Left ventricle myocardium inferior (tissue), 1 donor: ENCODE measurements around the gene ISL2. TPM values are rescaled to one million over a fixed set of nuclear protein-coding genes. Genes with fewer than 3 reads are reported as not detected.

ENCODE experiments used
- DNase-seq: peaks from one replicate; pipeline ENCODE4 v3.0.0-alpha.2; 2020
- H3K27ac ChIP-seq: fragments of 200-600 bp; replicated peaks from 2 replicates; pipeline ENCODE4 v1.8.0; 2021
- H3K27me3 ChIP-seq: fragments of 200-600 bp; 2 replicates; pipeline ENCODE4 v1.8.0; 2021; ENCODE audit warnings: low read depth
- H3K36me3 ChIP-seq: fragments of 200-600 bp; 2 replicates; pipeline ENCODE4 v1.8.0; 2021
- H3K4me1 ChIP-seq: fragments of 200-600 bp; 2 replicates; pipeline ENCODE4 v1.8.0; 2021
- H3K4me3 ChIP-seq: fragments of 200-600 bp; 2 replicates; pipeline ENCODE4 v1.8.0; 2021; ENCODE audit warnings: mild to moderate bottlenecking, moderate library complexity
- H3K9me3 ChIP-seq: fragments of 200-600 bp; replicated peaks from 2 replicates; pipeline ENCODE4 v1.8.0; 2021
- intact Hi-C: fragments of 100-400 bp; cut with micrococcal nuclease; formaldehyde crosslinking; loops from one replicate; pipeline ENCODE4 v1.11.0; 2022
- total RNA-seq: library from RNA; stranded (reverse); fragmentation: NEBNext Ultra II Directional; extraction: Animal tissue kit (Norgen Biotek cat#: 25700); gene quantifications from one replicate; pipeline ENCODE4 v1.2.1, GENCODE V29; 2021
- TF ChIP-seq, protein P1 (sequence below): fragments of 200-600 bp; IDR thresholded peaks from 2 replicates; pipeline ENCODE4 v1.8.0; 2021; ENCODE audit warnings: antibody characterized with exemption, mild to moderate bottlenecking, borderline replicate concordance
- donor health status: DM: no; HTN: yes; CAD: no; lungs with severe emphysema.

ISL2 gene
- total RNA-seq, 1 donor from 2014 or later = not detected

DNA sequence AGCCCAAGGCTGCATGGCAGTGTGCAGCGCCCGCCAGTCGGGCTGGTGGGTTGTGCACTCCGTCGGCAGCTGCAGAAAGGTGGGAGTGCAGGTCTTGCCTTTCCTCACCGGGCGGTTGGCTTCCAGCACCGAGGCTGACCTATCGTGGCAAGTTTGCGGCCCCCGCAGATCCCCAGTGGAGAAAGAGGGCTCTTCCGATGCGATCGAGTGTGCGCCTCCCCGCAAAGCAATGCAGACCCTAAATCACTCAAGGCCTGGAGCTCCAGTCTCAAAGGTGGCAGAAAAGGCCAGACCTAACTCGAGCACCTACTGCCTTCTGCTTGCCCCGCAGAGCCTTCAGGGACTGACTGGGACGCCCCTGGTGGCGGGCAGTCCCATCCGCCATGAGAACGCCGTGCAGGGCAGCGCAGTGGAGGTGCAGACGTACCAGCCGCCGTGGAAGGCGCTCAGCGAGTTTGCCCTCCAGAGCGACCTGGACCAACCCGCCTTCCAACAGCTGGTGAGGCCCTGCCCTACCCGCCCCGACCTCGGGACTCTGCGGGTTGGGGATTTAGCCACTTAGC, 4.3 kb downstream of the ISL2 start:
- Histone ChIP-seq H3K9me3 (no peaks in the 10 kb centered on the region), H3K36me3 (no peaks in the 10 kb centered on the region), H3K27me3 (peaks cover 100% of the 10 kb centered on the region), H3K4me3 (peak overlapping the region; percentile 61), H3K27ac (no peak overlapping the region), H3K4me1 (peaks cover 74% of the 10 kb centered on the region)
- DNase-seq = no peak
- TF ChIP-seq, protein P1, sequence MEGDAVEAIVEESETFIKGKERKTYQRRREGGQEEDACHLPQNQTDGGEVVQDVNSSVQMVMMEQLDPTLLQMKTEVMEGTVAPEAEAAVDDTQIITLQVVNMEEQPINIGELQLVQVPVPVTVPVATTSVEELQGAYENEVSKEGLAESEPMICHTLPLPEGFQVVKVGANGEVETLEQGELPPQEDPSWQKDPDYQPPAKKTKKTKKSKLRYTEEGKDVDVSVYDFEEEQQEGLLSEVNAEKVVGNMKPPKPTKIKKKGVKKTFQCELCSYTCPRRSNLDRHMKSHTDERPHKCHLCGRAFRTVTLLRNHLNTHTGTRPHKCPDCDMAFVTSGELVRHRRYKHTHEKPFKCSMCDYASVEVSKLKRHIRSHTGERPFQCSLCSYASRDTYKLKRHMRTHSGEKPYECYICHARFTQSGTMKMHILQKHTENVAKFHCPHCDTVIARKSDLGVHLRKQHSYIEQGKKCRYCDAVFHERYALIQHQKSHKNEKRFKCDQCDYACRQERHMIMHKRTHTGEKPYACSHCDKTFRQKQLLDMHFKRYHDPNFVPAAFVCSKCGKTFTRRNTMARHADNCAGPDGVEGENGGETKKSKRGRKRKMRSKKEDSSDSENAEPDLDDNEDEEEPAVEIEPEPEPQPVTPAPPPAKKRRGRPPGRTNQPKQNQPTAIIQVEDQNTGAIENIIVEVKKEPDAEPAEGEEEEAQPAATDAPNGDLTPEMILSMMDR = peak; percentile 26
- intact Hi-C loops = no loop called here

DNA sequence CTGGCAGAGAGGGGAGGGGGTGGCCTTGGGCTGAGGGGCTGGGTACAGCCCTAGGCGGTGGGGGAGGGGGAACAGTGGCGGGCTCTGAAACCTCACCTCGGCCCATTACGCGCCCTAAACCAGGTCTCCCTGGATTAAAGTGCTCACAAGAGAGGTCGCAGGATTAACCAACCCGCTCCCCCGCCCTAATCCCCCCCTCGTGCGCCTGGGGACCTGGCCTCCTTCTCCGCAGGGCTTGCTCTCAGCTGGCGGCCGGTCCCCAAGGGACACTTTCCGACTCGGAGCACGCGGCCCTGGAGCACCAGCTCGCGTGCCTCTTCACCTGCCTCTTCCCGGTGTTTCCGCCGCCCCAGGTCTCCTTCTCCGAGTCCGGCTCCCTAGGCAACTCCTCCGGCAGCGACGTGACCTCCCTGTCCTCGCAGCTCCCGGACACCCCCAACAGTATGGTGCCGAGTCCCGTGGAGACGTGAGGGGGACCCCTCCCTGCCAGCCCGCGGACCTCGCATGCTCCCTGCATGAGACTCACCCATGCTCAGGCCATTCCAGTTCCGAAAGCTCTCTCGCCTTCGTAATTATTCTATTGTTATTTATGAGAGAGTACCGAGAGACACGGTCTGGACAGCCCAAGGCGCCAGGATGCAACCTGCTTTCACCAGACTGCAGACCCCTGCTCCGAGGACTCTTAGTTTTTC, 4.9 kb downstream of the ISL2 start:
- no peak for DNase-seq

DNA sequence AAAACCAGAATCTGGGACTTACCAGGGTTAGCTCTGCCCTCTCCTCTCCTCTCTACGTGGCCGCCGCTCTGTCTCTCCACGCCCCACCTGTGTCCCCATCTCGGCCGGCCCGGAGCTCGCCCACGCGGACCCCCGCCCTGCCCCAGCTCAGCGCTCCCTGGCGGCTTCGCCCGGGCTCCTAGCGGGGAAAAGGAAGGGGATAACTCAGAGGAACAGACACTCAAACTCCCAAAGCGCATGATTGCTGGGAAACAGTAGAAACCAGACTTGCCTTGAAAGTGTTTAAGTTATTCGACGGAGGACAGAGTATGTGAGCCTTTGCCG, 5.4 kb downstream of the ISL2 start:
- Histone ChIP-seq H3K9me3 (no peaks in the 10 kb centered on the region), H3K27me3 (peaks cover 100% of the 10 kb centered on the region), H3K36me3 (no peaks in the 10 kb centered on the region), H3K4me3 (peak overlapping the region; percentile 61), H3K27ac (no peak overlapping the region), H3K4me1 (peaks cover 74% of the 10 kb centered on the region)
- TF ChIP-seq, protein P1 = no peak
- DNase-seq = no peak
- intact Hi-C loops = no loop called here

More for the DNA sequence above, 4.9 kb downstream of the ISL2 start:
- Histone ChIP-seq H3K4me1 (peaks cover 74% of the 10 kb centered on the region), H3K36me3 (no peaks in the 10 kb centered on the region), H3K4me3 (peak overlapping the region; percentile 61), H3K27ac (no peak overlapping the region), H3K9me3 (no peaks in the 10 kb centered on the region), H3K27me3 (peaks cover 100% of the 10 kb centered on the region)
- TF ChIP-seq, protein P1 = no peak
- intact Hi-C loops = no loop called here

DNA sequence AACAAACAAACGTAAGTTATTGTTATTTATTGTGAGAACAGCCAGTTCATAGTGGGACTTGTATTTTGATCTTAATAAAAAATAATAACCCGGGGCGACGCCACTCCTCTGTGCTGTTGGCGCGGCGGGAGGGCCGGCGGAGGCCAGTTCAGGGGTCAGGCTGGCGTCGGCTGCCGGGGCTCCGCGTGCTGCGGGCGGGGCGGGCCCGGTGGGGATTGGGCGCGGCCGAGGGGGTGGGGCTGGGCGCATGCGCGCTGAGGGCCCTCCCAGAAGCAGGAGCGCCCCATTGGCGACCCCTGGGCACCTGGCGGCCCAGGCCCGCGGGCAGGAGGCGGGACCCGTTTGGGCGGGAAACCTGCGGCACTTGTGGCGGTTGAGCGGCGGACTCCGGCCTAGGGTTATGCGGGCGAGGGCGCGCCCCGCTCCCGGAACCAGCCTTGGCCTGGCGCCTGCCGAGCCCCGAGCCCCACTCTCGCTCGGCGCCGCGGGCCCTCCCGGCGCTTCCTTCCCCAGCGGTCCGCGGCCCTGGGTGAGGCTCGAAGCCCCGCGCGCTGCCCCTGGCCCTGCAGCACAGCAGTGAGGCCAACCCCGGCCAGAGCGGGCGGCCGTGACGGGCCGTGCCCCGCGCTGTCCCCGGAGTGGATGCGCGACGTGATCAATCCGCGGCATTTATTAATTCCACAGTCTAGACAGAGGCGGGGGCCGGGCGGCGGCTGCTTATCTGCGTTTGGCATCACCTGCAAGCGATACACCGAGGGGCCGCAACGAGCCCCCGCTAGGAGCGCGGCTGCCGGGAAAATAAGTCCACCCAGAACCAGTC, 6.0 kb downstream of the ISL2 start:
- intact Hi-C loops = no loop called here

DNA sequence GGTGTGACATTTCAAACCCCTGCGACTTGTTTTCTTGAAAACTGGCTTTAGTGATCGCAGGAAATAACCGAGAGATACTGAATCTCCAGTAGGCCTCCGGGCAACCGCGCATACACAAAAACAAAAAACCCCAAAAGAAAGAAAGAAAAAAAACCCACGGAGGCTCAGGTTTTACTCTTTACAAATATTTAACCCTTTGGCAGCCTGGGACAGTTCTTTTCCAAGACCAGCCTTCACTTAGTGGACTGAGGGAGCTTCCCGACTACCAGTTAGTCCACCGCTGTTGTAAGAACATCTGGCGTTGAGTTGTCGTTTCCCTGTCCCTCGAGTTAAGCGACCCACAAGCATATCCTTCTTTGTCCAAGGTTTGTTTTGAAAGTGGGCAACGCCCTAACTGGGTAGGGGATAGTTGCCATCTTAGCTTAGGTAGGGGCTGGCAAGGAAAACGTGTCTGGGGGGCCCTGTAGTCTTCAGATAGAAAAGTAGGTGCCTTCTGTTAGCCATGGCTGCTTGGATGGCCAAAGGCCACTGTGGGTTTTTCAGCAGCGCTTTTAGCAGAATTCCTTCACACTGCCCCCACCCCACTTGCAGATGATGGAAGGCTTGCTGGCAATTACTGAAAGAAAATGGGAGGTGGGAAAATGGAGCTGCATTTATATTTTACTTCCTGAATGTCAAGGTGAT, 6.9 kb downstream of the ISL2 start:
- Histone ChIP-seq H3K36me3 (peaks cover 3% of the 10 kb centered on the region), H3K9me3 (no peaks in the 10 kb centered on the region), H3K27ac (no peak overlapping the region), H3K4me3 (peak overlapping the region; percentile 61), H3K4me1 (peaks cover 64% of the 10 kb centered on the region), H3K27me3 (peaks cover 100% of the 10 kb centered on the region)
- intact Hi-C loops = no loop called here
- TF ChIP-seq, protein P1 = no peak
- no peak for DNase-seq

More for the DNA sequence above, 6.0 kb downstream of the ISL2 start:
- Histone ChIP-seq H3K36me3 (no peaks in the 10 kb centered on the region), H3K27ac (no peak overlapping the region), H3K4me3 (peak overlapping the region; percentile 61), H3K4me1 (peaks cover 72% of the 10 kb centered on the region), H3K9me3 (no peaks in the 10 kb centered on the region), H3K27me3 (peaks cover 100% of the 10 kb centered on the region)
- TF ChIP-seq, protein P1 = no peak
- DNase-seq = no peak
